GM08714 (cell line): ENCODE measurements around the gene RANBP1.
"Not testable (repeated sequence)": the region's sequence is repeated elsewhere in the genome, so short reads cannot be mapped to it uniquely, and the experiment has no call there.

Experiments used
- H3K4me3 ChIP-seq: fragments of 200-500 bp; sonication (Bioruptor generic); 2 replicates; pipeline ENCODE4 v1.5.1; 2014; ENCODE audit warnings: mild to moderate bottlenecking, low read length, inconsistent platforms
- ZNF274 ChIP-seq: IDR thresholded peaks from 2 replicates; pipeline ENCODE4 v1.6.1; 2012; ENCODE audit warnings: mild to moderate bottlenecking, low read depth, low read length

Gene RANBP1

DNA sequence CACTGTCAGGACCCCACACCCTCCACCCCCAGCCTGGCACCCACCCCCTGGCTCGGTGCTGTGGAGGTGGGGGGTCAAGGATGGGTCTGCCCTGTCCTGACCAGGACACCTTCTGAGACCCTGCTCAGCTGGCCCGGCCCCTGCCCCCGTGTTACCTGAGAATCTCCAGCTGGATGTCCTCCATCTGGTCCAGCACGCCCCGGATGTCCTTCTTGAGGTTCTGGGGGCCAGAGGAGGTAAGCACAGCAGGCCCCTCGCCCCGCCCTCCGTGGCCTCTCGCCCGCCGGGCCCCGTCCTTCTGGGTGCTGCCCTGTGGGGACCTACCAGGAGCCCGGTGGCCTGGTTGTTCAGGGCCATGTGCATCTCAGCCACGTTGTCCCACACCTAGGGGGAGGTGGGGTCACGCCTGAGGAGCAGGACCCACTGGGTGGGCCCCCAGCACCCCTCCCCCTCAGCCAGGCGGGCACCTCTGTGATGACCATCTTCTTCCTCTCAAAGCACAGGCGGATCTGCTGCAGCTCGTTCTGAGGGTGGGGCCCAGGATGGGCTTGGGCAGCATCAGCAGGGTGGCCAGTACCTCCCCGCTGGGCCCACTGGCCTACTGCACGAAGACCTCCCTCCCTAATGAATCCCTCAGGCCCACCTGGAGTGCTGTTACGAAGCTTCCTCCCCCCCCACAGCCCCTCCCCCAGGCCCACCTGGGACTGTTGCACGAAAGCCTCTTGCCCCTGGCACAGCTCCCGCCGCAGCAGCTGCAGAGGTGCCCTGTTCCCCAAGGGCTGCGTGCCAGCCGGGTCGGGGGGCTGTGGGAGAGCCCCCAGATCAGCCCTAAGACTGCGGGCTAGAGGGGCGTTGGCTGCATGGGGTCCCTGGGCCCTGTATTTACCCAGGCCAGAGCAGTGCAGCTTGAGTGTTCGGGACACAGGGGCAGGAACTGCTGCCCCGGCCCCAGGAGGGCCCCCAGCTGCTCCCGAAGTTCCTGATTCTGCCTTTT is 33.6 kb downstream of the RANBP1 start:
- no peak overlapping the region for H3K4me3 ChIP-seq
- no peak for TF ChIP-seq ZNF274

DNA sequence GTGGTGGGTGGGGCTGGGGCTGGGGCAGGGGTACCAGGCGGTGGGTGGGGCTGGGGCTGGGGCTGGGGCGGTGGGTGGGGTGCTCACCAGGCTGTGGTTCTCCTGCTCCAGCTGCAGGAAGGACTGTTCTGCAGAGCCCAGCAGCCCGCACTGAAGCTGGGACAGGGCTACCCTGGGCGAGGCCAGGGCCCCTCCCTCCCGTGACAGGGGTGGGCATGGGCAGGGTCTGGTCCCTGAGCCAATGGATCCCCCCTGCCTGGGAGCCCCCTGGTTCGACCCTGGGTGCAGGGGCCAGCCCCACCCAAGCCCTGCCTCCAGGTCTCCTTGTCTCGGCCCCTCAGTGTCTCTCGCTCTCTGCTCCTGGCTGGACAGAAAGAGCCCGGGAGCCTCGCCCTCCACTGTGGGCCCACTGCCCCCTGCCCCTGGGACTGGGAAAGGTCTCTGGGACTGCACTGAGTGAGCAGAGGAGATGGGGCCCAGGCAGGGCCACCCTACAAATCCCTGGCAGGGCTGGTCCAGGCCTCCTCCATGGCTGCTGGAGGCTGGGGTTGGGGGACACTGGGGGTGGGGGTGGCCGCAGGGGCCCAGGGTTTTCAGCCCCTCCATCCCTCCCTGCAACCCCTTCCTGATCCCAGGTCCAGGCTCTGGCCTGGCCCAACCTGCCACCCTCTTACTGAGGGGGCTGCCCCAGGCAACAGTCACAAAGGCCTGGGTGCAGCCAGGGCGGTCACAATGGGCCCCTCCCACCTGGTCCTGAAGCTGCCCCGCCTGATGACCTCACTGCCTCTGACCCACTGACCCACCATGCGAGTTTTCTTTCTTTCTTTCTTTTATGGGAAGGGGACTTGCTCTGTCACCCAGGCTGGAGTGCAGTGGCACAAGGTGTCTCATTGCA is 34.7 kb downstream of the RANBP1 start, which contains the start of gene CCDC188:
TSS of gene CCDC188 (minus strand) at position 675 of the 895 bp plus-strand sequence. CDS start at position 606, 69 bp downstream.
- no peak for TF ChIP-seq ZNF274
- no peak within 1 kb of the TSS for H3K4me3 ChIP-seq

DNA sequence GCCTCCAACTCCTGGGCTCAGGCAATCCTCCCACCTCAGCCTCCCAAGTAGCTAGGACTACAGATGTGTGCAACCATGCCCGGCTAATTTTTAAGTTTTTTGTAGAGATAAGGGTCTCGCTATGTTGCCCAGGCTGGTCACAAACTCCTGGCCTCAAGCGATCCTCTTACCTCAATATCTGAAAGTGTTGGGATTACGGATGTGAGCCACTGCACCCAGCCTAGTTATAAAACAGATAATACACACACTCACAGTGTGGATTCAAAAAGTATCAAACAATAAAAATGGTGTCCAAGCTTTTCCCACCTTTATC is 35.3 kb downstream of the RANBP1 start:
- H3K4me3 ChIP-seq: no peak overlapping the region
- TF ChIP-seq ZNF274: no peak

DNA sequence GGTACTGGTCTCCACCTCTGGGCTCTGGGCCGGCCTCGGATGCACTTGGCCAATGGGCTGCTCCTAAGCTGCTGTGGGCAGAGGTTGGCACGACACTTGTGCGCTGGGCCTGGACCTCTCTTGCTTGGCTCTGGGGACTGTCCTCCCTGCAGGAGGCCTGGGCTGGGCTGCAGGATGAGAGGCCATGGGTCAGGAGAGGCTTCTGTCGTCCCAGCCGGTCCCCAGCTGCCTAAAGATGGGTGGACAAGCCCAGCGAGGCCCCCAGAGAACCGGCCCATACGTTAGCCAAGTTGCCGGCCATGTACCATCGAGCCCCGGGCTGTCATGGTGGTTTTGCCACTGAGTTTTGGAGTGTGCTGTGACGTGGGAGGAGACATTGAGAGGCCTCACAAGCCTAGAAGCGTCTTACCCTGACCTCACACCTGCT is 36.6 kb downstream of the RANBP1 start:
- H3K4me3 ChIP-seq: no peak overlapping the region
- no peak for TF ChIP-seq ZNF274

DNA sequence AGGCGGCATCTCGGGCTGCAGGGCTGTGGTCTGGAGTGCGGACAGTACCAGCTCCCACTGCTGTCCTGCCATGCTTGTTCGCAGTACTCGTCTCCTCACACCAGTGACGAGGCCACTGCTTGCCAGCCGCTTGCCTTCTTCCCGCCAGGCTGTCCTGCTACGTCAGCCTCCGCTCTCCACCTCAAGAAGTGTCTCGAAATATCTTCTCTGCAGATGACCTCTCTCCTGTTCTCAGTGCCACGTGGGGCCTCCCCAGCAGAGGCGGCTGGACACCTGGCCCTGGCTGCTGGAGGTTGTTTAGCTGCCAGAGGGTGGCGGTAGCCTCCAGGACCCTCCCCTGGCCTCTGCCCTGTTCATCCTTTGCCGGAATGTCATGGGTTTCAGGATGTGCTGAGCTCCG is 38.0 kb downstream of the RANBP1 start:
- no peak for TF ChIP-seq ZNF274
- H3K4me3 ChIP-seq: no peak overlapping the region

DNA sequence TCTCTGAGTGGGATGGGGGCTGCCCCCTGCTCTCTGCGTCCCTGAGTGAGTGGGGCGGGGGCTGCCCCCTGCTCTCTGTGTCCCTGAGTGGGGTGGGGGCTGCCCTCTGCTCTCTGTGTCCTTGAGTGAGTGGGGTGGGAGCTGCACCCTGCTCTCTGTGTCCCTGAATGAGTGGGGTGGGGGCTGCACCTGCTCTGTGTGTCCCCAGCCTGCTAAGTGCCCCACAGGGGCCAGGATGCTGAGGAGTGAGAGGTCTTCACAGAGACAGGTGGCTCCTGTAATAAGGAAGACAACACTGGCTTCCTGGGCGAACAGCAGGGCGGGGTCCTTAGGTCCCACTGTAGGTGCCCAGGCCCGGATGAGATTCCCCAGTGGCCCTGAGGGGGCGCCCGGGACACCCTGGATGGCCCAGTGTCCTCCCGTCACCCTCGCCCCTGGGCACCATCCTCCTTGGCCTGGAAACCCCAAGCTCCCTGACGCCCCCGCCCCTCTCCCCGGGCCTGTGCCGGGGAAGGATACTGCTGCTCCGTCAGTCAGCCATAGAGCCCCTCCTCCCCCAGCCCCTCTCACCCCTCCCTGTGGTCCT is 38.8 kb downstream of the RANBP1 start:
- H3K4me3 ChIP-seq: no peak overlapping the region
- no peak for TF ChIP-seq ZNF274

DNA sequence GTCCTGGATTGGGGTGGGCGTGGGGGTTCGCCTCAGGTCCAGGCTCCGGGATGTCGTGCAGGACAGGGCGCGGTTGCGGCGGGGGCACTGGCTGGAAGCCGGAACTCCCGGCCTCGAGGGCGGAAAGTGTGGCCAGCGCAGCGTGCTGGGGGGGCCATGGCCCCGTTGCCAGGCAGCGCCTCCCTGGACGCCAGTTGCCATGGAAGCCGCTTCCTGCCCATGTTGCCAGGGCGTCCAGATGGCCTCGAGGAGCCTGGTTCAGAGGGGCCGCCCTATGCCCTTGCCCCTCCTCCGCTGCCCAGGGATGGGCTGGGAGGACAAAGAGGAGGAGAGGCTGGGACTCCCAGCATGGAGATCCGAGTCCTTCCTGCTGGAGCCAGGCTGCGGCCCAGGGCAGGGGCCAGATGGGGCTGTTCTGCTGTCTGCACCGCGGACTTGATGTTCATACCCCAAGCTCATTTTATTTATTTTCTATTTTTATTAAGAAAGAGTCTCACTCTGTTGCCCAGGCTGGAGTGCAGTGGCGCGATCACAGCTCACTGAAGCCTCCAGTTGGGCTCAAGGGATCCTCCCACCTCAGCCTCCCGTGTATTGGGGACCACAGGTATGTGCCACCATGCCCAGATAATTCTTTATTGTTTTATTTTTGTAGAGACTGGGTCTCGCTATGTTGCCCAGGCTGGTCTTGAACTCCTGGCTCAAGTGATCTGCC is 39.6 kb downstream of the RANBP1 start:
- no peak for TF ChIP-seq ZNF274
- no peak overlapping the region for H3K4me3 ChIP-seq

DNA sequence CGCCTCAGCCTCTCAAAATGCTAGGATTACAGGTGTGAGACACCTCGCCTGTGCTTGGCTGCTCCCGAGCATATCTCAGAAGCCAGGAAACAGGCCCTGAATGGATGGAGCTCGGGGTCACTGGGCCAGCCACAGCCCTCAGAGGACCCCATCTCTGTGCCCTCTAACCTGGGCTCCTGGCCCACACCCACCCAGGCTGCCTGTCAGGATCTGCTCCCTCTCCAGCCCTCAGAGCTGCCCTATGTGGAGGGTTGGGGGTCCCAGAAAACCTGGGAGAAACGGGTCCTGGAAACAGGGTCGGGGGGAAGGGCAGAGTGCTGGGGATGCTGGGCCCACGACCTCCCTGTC is 40.1 kb downstream of the RANBP1 start:
- no peak for TF ChIP-seq ZNF274
- H3K4me3 ChIP-seq: no peak overlapping the region

DNA sequence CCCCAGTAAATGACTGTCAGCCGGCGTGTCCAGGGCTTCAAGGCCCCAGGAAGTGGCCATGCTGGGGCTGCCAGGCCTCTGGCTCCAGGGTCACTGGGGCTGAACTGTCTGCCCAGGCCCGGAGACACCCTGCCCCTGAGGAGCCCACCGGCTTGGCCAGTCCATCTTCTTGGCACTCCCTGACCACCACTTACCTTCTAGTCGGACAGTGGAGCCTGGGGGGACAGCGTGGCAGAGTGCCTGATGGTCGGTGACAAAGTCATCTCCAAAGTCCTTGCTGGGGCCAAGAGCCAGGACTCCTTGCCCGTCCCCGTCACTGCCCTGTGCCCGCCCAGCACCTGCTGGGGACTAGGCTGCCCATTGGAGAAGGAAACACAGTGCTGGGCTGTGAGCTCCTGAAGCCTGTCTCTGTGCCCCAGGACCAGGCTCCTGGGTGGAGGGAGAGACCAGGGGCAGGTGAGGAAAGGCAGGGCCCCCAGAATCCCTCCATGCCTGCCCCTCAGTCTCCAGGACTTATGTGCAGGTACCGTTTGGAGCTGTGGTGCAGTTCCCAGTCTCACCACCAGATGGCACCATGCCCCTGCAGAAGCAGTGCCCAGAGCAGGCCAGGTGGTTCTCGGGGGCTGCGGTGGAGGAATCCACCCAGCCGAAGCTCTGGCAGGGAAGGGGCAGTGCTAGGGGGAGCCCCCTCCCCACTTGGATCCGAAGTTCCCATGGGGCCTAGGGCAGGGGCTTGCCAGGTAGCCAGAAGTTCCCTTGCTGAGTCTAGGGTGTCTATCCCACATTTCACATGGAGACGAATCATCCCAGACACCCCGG is 40.9 kb downstream of the RANBP1 start:
- no peak overlapping the region for H3K4me3 ChIP-seq
- no peak for TF ChIP-seq ZNF274

DNA sequence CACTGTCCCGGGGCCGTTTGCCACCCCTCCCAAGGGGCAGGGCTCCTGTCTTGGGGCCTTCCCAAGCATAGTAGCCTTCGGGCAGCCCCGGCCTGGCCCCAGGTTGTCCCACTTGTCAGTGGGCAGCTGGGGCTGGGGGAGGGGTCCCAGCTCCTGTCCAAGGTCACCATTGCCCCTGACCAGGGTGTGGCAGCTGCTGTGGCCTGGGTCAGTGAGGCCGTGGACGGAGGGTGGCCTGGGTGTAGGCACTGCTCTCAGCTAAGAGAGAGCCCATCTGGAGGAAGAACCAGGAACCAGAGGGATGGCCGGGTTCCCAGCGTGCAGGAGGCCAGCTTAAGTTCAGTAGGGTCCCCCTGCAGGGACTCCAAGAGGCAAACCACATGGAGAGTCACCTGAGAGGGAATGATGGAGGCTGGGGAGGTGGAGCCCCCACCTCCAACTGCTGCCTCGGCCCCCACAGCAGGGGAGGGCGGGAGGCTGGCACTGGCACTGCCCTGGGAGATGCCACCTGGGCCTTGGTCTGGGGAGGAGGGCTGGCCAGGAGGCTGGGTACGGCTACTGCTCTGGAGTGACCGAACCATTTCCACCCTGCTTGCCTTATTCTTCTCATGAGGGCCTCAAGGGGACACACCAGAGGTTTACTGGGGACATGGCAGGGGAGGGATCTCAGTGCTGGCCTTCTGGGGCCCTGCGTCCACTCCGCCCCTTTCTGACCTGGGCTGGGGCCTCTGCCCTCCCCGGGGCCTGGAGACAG is 41.7 kb downstream of the RANBP1 start:
- no peak overlapping the region for H3K4me3 ChIP-seq
- TF ChIP-seq ZNF274: no peak

DNA sequence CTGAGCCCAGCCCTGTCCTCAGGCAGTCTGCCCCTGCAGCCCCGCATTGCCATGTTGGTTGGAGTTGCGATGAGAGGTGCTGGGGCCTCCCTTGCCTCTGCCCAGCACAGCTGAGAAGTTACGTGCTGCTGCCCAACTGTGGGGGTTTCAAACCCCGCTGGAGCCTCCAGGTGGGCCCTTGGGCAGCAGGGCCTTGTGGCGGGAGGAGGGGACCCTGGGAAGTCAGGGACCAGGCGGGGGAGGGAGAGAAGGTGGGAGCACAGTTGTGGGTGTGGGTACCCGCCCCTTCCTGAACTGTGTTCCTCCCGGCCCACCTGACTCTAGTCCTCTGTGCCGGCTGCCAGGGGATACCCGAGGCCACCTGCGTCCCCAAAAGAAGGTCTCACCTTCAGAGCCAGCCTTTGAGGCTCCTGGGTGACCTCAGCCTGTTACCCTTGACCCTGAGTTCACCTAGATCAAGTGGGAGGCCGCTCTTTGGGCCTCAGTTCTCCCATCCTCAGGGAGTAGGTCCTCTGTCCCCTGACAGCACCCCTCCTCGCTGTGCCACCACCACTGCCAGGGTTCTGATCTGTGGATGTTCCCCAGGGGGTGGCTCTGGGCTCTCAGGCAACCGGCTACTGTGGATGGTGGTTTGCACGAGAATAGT is 42.6 kb downstream of the RANBP1 start:
- no peak overlapping the region for H3K4me3 ChIP-seq
- no peak for TF ChIP-seq ZNF274

DNA sequence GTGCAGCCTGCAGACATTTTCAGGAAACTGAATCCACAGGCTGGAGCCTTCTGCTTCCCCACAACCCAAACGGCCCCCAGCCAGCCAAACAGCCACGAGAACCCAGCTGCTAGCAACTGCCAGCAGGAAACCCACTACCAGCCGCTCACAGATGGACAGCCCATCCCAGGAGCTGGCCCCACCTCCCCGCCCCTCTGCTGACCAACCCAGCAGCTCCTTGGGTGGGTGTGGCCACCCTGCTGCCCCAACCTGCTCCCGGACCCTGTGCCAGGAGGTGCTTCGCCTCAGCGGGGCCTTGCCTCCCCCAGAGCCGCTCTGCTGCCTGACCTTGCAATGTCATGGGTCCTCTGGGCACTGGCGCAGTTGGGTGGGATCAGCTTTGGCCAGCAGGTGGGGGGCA is 43.2 kb downstream of the RANBP1 start:
- no peak for TF ChIP-seq ZNF274
- no peak overlapping the region for H3K4me3 ChIP-seq

DNA sequence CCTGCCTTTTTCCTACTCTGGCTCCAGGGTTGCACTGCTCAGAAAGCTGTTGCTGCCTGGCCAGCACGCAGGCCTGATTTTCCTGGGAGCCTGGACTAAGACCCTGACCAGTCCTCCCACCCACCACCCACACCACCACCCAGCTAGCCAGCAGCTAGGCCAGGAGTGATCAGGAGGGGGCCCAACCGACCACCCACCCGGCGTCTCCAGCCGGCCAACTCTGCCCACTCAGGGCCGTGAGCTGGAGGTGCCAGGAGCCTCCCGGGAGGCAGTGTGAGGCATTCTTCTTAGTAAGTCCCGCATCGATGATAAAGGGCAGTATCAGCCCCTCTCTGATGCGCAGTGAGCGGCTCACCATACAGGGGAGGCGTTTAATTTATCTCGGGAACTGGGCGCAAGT is 43.6 kb downstream of the RANBP1 start:
- H3K4me3 ChIP-seq: not testable (repeated sequence)
